HFF-Myc (cell line): ENCODE measurements around the gene LSAMP.

Experiments used
- DNase-seq: peaks from one replicate; pipeline ENCODE4 v3.0.0-alpha.2; 2011; ENCODE audit warnings: low read depth; ENCODE audit errors: extremely low read depth
- H3K4me3 ChIP-seq: replicated peaks from 2 replicates; pipeline ENCODE4 v1.5.1; 2011; ENCODE audit warnings: low read depth, mild to moderate bottlenecking, control low read depth, low read length
- CTCF ChIP-seq: IDR thresholded peaks from 2 replicates; pipeline ENCODE4 v1.5.1; 2012; ENCODE audit warnings: mild to moderate bottlenecking, low read depth, low read length, control low read depth; ENCODE audit errors: missing control alignments

LSAMP gene

GRCh38 chr3:115843206-115843605 lies 602.1 kb downstream of the LSAMP start:
- DNase-seq, result no peak
- TF ChIP-seq CTCF, result no peak
- no peak overlapping the region for H3K4me3 ChIP-seq

DNA sequence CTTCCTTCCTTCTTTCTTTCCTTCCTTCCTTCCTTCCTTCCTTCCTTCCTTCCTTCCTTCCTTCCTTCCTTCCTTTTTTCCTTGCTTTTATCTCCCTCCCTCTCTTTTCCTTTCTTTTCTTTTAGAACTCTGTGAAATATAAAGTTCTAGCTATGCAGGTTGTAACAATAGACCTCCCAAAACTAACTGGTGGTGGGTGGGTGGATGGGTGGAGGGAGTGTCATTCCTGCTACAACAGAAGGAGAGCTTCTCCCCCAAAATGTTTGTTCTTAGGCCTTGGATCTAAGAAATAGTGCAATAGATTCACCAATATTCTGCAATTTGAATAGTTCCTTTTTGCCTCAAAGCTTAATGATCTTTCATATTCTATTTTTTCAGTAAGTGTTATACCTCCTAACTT lies 606.0 kb downstream of the LSAMP start:
- TF ChIP-seq CTCF, result no peak
- no peak for DNase-seq
- no peak overlapping the region for H3K4me3 ChIP-seq

DNA sequence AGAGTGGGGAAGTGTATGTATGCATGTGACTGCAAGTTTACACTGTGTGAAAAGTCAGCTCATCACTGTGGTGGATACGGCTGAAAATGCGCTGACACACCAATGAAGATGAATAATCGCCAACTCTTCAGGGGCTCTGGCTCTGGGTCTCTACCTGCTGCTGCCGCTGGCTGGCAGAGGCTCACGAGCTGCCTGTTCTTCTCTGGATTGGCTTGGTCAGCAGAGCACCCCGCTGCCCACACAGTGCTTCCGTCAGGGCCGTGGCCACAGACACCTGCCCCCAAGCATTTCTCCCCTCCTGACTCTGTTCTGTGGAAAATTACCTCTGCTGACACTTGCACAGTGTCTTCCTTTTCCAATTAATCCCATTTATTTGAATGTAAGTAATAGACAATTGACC lies 606.5 kb downstream of the LSAMP start:
- DNase-seq, result no peak
- TF ChIP-seq CTCF, result no peak
- no peak overlapping the region for H3K4me3 ChIP-seq

- TF ChIP-seq CTCF, result peak; percentile 63
- no peak for DNase-seq
- no peak overlapping the region for H3K4me3 ChIP-seq
These were observed 608.3 kb downstream of the LSAMP start for GRCh38 chr3:115836944-115837343.

- no peak overlapping the region for H3K4me3 ChIP-seq
- TF ChIP-seq CTCF, result no peak
- no peak for DNase-seq
These were observed 609.3 kb downstream of the LSAMP start for GRCh38 chr3:115835946-115836345.

DNA sequence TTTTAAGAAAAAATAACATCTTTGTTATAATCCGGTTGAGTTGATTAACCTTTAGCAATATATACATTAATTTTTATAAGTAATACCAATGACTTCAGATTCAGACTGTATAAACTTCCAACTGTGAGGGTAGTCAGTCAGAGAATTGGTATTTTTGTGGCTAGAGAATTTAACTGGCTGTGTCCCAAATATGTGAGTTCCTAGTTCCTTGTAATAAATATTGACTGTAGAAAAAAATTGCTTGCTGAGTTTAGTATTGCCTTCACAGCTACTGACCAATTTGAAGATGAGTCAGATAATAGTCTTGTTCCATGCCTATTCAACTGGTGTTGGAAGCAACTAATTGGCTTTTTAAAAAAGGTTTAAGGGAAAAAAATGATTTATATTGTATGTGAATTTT lies 611.2 kb downstream of the LSAMP start:
- DNase-seq, result peak; percentile 53
- no peak for TF ChIP-seq CTCF
- H3K4me3 ChIP-seq, result no peak overlapping the region

GRCh38 chr3:115833074-115833473 lies 612.2 kb downstream of the LSAMP start:
- no peak for DNase-seq
- no peak for TF ChIP-seq CTCF

More at GRCh38 chr3:115833074-115833473, 612.2 kb downstream of the LSAMP start:
- no peak overlapping the region for H3K4me3 ChIP-seq
